CD4-positive, alpha-beta T cell (primary cell): Measurements from ENCODE around the gene PHC1. TPM values are rescaled to one million over a fixed set of nuclear protein-coding genes. Genes with fewer than 3 reads are reported as not detected.

ENCODE experiments used
- ATAC-seq: fragments of 200-7000 bp; cut with Tn5 transposase; one replicate; pipeline ENCODE4 v1.10.0; 2022; ENCODE audit warnings: mild to moderate bottlenecking; ENCODE audit not compliant: poor library complexity
- CTCF ChIA-PET: fragments of 350-600 bp; sonication (Branson Sonifier 250); formaldehyde crosslinking; loops from one replicate; lab custom pipeline; 2021; ENCODE audit warnings: antibody characterized with exemption, inconsistent platforms; lab: Charles Lee
- POLR2A ChIA-PET: fragments of 350-600 bp; sonication (Branson Sonifier 250); formaldehyde crosslinking; loops from one replicate; lab custom pipeline; 2021; ENCODE audit warnings: antibody characterized with exemption, inconsistent platforms; lab: Charles Lee
- DNase-seq, 14 experiments: peaks; one replicate each; pipeline ENCODE4 v3.0.0-alpha.2; 2013 to 2020; ENCODE audit warnings: mixed read lengths in 2 of 14
- H3K27ac ChIP-seq, 2 donors: one replicate each; pipeline versions ENCODE4 v1.5.1 to v1.7.0; 2013; ENCODE audit warnings: low read length in 2 of 2, low read depth in 1 of 2, mild to moderate bottlenecking in 1 of 2
- H3K27me3 ChIP-seq, 2 experiments: 1 replicate in 1 of 2; 2 replicates in 1 of 2; pipeline versions ENCODE4 v1.6.1 to v1.7.0; 2013; ENCODE audit warnings: low read length in 2 of 2, control low read depth in 1 of 2, mild to moderate bottlenecking in 1 of 2, moderate library complexity in 1 of 2; ENCODE audit not compliant: insufficient read depth in 2 of 2, control insufficient read depth in 1 of 2
- H3K36me3 ChIP-seq: one replicate; pipeline ENCODE4 v1.6.1; 2013; ENCODE audit warnings: low read length, control low read depth; ENCODE audit not compliant: insufficient read depth
- H3K4me1 ChIP-seq: one replicate; pipeline ENCODE4 v1.6.1; 2013; ENCODE audit warnings: low read length, control low read depth; ENCODE audit not compliant: insufficient read depth
- H3K4me3 ChIP-seq: one replicate; pipeline ENCODE4 v1.5.1; 2013; ENCODE audit warnings: mild to moderate bottlenecking, low read length, moderate library complexity
- H3K9me3 ChIP-seq, 2 experiments: 1 replicate in 1 of 2; 2 replicates in 1 of 2; pipeline versions ENCODE4 v1.6.1 to v1.7.0; 2013; ENCODE audit warnings: low read length in 2 of 2, mild to moderate bottlenecking in 2 of 2, control low read depth in 1 of 2, moderate library complexity in 1 of 2; ENCODE audit not compliant: control insufficient read depth in 1 of 2, insufficient read depth in 1 of 2
- H3K27ac Mint-ChIP-seq: one replicate; pipeline ENCODE4 v1.8.0; 2020; ENCODE audit warnings: mixed read lengths
- H3K27me3 Mint-ChIP-seq: one replicate; pipeline ENCODE4 v1.8.0; 2021; ENCODE audit warnings: mixed read lengths
- H3K36me3 Mint-ChIP-seq: one replicate; pipeline ENCODE4 v1.8.0; 2021; ENCODE audit warnings: low read depth, mixed read lengths
- H3K4me1 Mint-ChIP-seq: one replicate; pipeline ENCODE4 v1.8.0; 2021; ENCODE audit warnings: low read depth, mixed read lengths
- H3K4me3 Mint-ChIP-seq: one replicate; pipeline ENCODE4 v1.8.0; 2020; ENCODE audit warnings: mild to moderate bottlenecking, mixed read lengths
- H3K9me3 Mint-ChIP-seq: one replicate; pipeline ENCODE4 v1.8.0; 2020; ENCODE audit warnings: mixed read lengths
- intact Hi-C, 2 experiments: fragments of 100-400 bp; cut with DNase I in 1 of 2; cut with micrococcal nuclease in 1 of 2; formaldehyde crosslinking; loops; one replicate each; pipeline versions ENCODE4 v1.15.1 to v1.9.0; 2023 to 2025; cut with DNase I, micrococcal nuclease
- total RNA-seq, 174 experiments: library from RNA in 2 of 174; stranded (reverse) in 2 of 174; gene quantifications; one replicate each; pipeline ENCODE4 v1.2.3 and lab custom pipeline; 2021 to 2026
- TF ChIP-seq, protein P1 (sequence below): fragments of 200-600 bp; IDR thresholded peaks from one replicate; pipeline ENCODE4 v1.8.0; 2022; ENCODE audit warnings: antibody characterized with exemption, mild to moderate bottlenecking

Gene PHC1
- total RNA-seq, 2 experiments from 2014 or later: 46.6 to 47.2 TPM

DNA sequence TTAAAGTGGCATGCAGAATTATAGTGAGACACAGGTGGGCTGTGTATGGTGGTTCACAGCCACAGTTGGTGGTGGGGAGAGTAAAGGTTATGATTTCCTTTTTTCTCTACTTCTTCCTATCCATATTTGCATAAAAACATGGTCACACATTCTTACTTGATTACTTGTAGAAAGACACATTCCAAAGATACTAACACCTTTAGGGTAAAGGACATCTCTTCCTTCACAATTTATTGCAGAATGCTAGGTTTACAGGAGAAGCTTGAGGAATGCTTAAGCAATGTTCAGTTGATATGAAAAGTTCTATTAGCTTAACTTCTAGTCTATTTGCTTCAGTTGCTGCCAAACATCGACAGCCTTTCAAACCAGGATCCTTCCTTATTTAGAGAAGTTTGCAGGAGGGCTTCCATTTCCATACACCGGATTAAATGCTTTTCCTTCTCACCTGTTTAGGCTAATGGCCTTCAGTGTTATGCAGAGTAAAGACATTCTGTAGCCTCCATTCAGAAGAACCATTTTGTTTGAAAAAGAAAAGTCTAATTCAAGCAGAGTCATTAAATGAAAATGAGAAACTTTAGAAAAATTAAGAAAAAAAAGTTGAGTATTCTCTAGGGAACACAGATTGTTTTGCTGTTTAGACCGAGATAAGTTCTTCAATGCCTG is 2.6 kb upstream of the PHC1 start:
- CTCF ChIA-PET: interaction anchor here (1.2 to 3.5 kb wide), 3 partner anchors 18 to 134 kb away, joined by 5 to 32 read pairs (median 9); partner anchors contain the start of gene M6PR

GRCh38 chr12:8912914-8913313 is 1.4 kb upstream of the PHC1 start:
- no peaks in the 10 kb centered on the region for H3K27me3 Mint-ChIP-seq
- ATAC-seq (peak; percentile 31), DNase-seq (peak in 5 of 14 experiments; percentile 10 to 55 (median 34))
- Histone ChIP-seq H3K4me3 (no peak overlapping the region), H3K27me3 (no peaks in the 10 kb centered on the region), H3K9me3 (no peaks in the 10 kb centered on the region), H3K4me1 (peaks cover 16% of the 10 kb centered on the region), H3K36me3 (no peaks in the 10 kb centered on the region), H3K27ac (peak overlapping the region; percentile 9 to 78)
- intact Hi-C loops: loop anchor here in 1 of 2 experiments (10.0 kb wide), 1 partner anchor 668 kb away; no protein-coding TSS in a partner anchor
- no peaks in the 10 kb centered on the region for H3K9me3 Mint-ChIP-seq
- H3K36me3 Mint-ChIP-seq: no peaks in the 10 kb centered on the region
- H3K4me3 Mint-ChIP-seq: peak overlapping the region; percentile 94
- peak overlapping the region; percentile 83 for H3K27ac Mint-ChIP-seq
- TF ChIP-seq, protein P1, sequence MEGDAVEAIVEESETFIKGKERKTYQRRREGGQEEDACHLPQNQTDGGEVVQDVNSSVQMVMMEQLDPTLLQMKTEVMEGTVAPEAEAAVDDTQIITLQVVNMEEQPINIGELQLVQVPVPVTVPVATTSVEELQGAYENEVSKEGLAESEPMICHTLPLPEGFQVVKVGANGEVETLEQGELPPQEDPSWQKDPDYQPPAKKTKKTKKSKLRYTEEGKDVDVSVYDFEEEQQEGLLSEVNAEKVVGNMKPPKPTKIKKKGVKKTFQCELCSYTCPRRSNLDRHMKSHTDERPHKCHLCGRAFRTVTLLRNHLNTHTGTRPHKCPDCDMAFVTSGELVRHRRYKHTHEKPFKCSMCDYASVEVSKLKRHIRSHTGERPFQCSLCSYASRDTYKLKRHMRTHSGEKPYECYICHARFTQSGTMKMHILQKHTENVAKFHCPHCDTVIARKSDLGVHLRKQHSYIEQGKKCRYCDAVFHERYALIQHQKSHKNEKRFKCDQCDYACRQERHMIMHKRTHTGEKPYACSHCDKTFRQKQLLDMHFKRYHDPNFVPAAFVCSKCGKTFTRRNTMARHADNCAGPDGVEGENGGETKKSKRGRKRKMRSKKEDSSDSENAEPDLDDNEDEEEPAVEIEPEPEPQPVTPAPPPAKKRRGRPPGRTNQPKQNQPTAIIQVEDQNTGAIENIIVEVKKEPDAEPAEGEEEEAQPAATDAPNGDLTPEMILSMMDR: peak; percentile 20
- ChIA-PET POLR2A (interaction anchor here (0.9 kb wide), 1 partner anchor 37 kb away, joined by 4 read pairs; the partner anchor contains the start of gene M6PR), CTCF (interaction anchor here (0.9 to 3.5 kb wide), 6 partner anchors 19 to 136 kb away, joined by 4 to 32 read pairs (median 8); partner anchors contain the start of gene M6PR)
- H3K4me1 Mint-ChIP-seq: peaks cover 18% of the 10 kb centered on the region

More for the DNA sequence above, 2.6 kb upstream of the PHC1 start:
- Mint-ChIP-seq H3K27ac (no peak overlapping the region), H3K4me3 (no peak overlapping the region), H3K27me3 (no peaks in the 10 kb centered on the region), H3K9me3 (no peaks in the 10 kb centered on the region), H3K36me3 (no peaks in the 10 kb centered on the region), H3K4me1 (peaks cover 18% of the 10 kb centered on the region)
- H3K9me3 ChIP-seq: no peaks in the 10 kb centered on the region
- POLR2A ChIA-PET: no interaction called here
- H3K36me3 ChIP-seq: no peaks in the 10 kb centered on the region
- TF ChIP-seq, protein P1: no peak
- DNase-seq (no peak), ATAC-seq (no peak)
- H3K4me3 ChIP-seq: no peak overlapping the region
- H3K27me3 ChIP-seq: no peaks in the 10 kb centered on the region
- no peak overlapping the region for H3K27ac ChIP-seq
- peaks cover 16% of the 10 kb centered on the region for H3K4me1 ChIP-seq
- intact Hi-C loops: loop anchor here in 1 of 2 experiments (2.0 to 10.0 kb wide), 3 partner anchors 37 to 667 kb away; partner anchors contain the start of genes M6PR and RIMKLB

- CTCF ChIA-PET: interaction anchor here (1.9 to 3.5 kb wide), 3 partner anchors 23 to 132 kb away, joined by 5 to 32 read pairs (median 10); partner anchors contain the start of gene M6PR
- Mint-ChIP-seq H3K4me3 (peak overlapping the region; percentile 94), H3K27me3 (no peaks in the 10 kb centered on the region), H3K36me3 (peaks cover 4% of the 10 kb centered on the region), H3K9me3 (no peaks in the 10 kb centered on the region), H3K27ac (peak overlapping the region; percentile 83), H3K4me1 (peaks cover 18% of the 10 kb centered on the region)
- POLR2A ChIA-PET: interaction anchor here (1.0 to 2.2 kb wide), 2 partner anchors 31 to 35 kb away, joined by 4 to 24 read pairs; partner anchors contain the start of gene M6PR
- Histone ChIP-seq H3K27me3 (no peaks in the 10 kb centered on the region), H3K9me3 (no peaks in the 10 kb centered on the region), H3K4me1 (peaks cover 16% of the 10 kb centered on the region), H3K4me3 (peak overlapping the region; percentile 62), H3K27ac (peak overlapping the region; percentile 78 to 82), H3K36me3 (peaks cover 4% of the 10 kb centered on the region)
- intact Hi-C loops: loop anchor here (2.0 to 10.0 kb wide), 2 partner anchors 35 to 669 kb away; partner anchors contain the start of gene M6PR (in 1 of the 2)
- TF ChIP-seq, protein P1: no peak
- DNase-seq (peak in 3 of 14 experiments; percentile 3 to 15 (median 10)), ATAC-seq (no peak)
Observed at GRCh38 chr12:8913702-8914032, 642 bp upstream of the PHC1 start.
